ENCODE results near the gene MEST. TPM values are rescaled to one million over a fixed set of nuclear protein-coding genes. Genes with fewer than 3 reads are reported as not detected.
A peak's percentile ranks its signal among the peaks of the same experiment; 100 is the strongest.

The MEST gene
- total RNA-seq, 1 experiment from 2014 or later: 76.9 TPM

GRCh38 chr7:130486114-130486953 lies 5.6 kb upstream of the MEST start:
- Histone ChIP-seq H3K4me1 (replicated peaks; ENCODE audit: insufficient read depth) (peaks cover 10% of the 10 kb centered on the region; the same call in 1 of the 2 replicates), H3K79me2 (ENCODE audit: low read depth) (peaks cover 30% of the 10 kb centered on the region), H3K27ac (peak overlapping the region; percentile 61), H3K27me3 (ENCODE audit: insufficient read depth, low read depth) (no peaks in the 10 kb centered on the region), H3K4me3 (peak overlapping the region; percentile 72), H4K20me1 (ENCODE audit: insufficient read depth) (no peaks in the 10 kb centered on the region), H3F3A (ENCODE audit: insufficient read depth, low read depth) (peaks cover 3% of the 10 kb centered on the region; the same call in 1 of the 2 replicates), H3K9me2 (ENCODE audit: insufficient read depth) (no peaks in the 10 kb centered on the region), H2AFZ (peak overlapping the region; percentile 94), H3K36me3 (ENCODE audit: low read depth) (no peaks in the 10 kb centered on the region), H3K4me2 (peak overlapping the region; percentile 90), H3K9me3 (ENCODE audit: insufficient read depth, low read depth) (no peaks in the 10 kb centered on the region)
- CTCF ChIA-PET: interaction anchor here (0.5 to 0.7 kb wide), 2 partner anchors 82 to 189 kb away, joined by 3 to 5 read pairs; no protein-coding TSS in a partner anchor
- POLR2A ChIA-PET (ENCODE audit: unreplicated experiment): interaction anchor here (0.6 to 0.7 kb wide), 3 partner anchors 44 to 194 kb away, joined by 3 to 10 read pairs (median 4); partner anchors contain the start of gene CPA4
- BruUV-seq (replicated peaks): TSS peak; percentile 37
- intact Hi-C loops (cut with micrococcal nuclease; ENCODE audit: unreplicated experiment): loop anchor here (1.0 to 5.0 kb wide), 5 partner anchors 45 to 414 kb away; partner anchors contain the start of genes CEP41, CPA4 and KLHDC10
- TF ChIP-seq EZH2 (IDR thresholded peaks at IDR 0.05; ENCODE audit: low read depth) (no peak), CTCF (conservative IDR thresholded peaks at IDR 0.05) (peak; percentile 92)
- DNase-seq: peak; percentile 83 to 86

GRCh38 chr7:130486954-130487436 lies 4.9 kb upstream of the MEST start:
- POLR2A ChIA-PET (ENCODE audit: unreplicated experiment): interaction anchor here (0.6 to 0.7 kb wide), 3 partner anchors 45 to 194 kb away, joined by 3 to 10 read pairs (median 4); partner anchors contain the start of gene CPA4
- Histone ChIP-seq H3K27ac (peak overlapping the region; percentile 61), H3F3A (ENCODE audit: insufficient read depth, low read depth) (peaks cover 3% of the 10 kb centered on the region; the same call in 1 of the 2 replicates), H4K20me1 (ENCODE audit: insufficient read depth) (no peaks in the 10 kb centered on the region), H3K4me3 (peak overlapping the region; percentile 72), H3K36me3 (ENCODE audit: low read depth) (no peaks in the 10 kb centered on the region), H3K27me3 (ENCODE audit: insufficient read depth, low read depth) (no peaks in the 10 kb centered on the region), H3K9me3 (ENCODE audit: insufficient read depth, low read depth) (no peaks in the 10 kb centered on the region), H2AFZ (peak overlapping the region; percentile 94), H3K79me2 (ENCODE audit: low read depth) (peaks cover 34% of the 10 kb centered on the region), H3K4me1 (replicated peaks; ENCODE audit: insufficient read depth) (peaks cover 10% of the 10 kb centered on the region; the same call in 1 of the 2 replicates), H3K4me2 (peak overlapping the region; percentile 90), H3K9me2 (ENCODE audit: insufficient read depth) (no peaks in the 10 kb centered on the region)
- CTCF ChIA-PET: interaction anchor here (0.5 to 0.7 kb wide), 3 partner anchors 35 to 188 kb away, joined by 3 to 5 read pairs (median 5); no protein-coding TSS in a partner anchor
- BruUV-seq (replicated peaks): no TSS peak
- peak in 1 of 2 experiments; percentile 84 for DNase-seq
- intact Hi-C loops (cut with micrococcal nuclease; ENCODE audit: unreplicated experiment): loop anchor here (1.0 to 5.0 kb wide), 5 partner anchors 46 to 415 kb away; partner anchors contain the start of genes CEP41, CPA4 and KLHDC10
- TF ChIP-seq CTCF (conservative IDR thresholded peaks at IDR 0.05): no peak
- no peak for TF ChIP-seq EZH2 (IDR thresholded peaks at IDR 0.05; ENCODE audit: low read depth)
